Suprapubic skin (tissue), 4 donors: ENCODE data around the gene PDXP.

Source experiments
- CTCF ChIP-seq, 2 donors: fragments of 200-600 bp in 1 of 2; fragments of 450-650 bp in 1 of 2; sonication (generic) in 1 of 2; IDR thresholded peaks; one replicate each; pipeline ENCODE4 v1.5.1; 2016 to 2019; ENCODE audit warnings: antibody characterized with exemption in 2 of 2, mild to moderate bottlenecking in 1 of 2, moderate library complexity in 1 of 2
- POLR2A ChIP-seq, 2 donors: fragments of 450-650 bp; IDR thresholded peaks; one replicate each; pipeline ENCODE4 v1.6.1; 2017; ENCODE audit warnings: antibody characterized with exemption in 2 of 2, mild to moderate bottlenecking in 2 of 2, moderate library complexity in 2 of 2
- POLR2AphosphoS5 ChIP-seq, 3 donors: sonication (generic); formaldehyde crosslinking; IDR thresholded peaks; one replicate each; pipeline ENCODE4 v1.6.1; 2017; ENCODE audit warnings: antibody characterized with exemption in 3 of 3

GRCh38 chr22:37674951-37675929 is 16.7 kb downstream of the PDXP start, which contains the start of gene LGALS1:
- no peak for TF ChIP-seq CTCF (IDR thresholded peaks at IDR 0.05)
- TF ChIP-seq POLR2A (IDR thresholded peaks at IDR 0.05), result peak in 1 of 2 donors; percentile 32
- peak in 2 of 3 donors; percentile 36 to 69 for TF ChIP-seq POLR2AphosphoS5 (IDR thresholded peaks at IDR 0.05)
